GM12865 (cell line): ENCODE data around the gene COPS6.

Experiments
- DNase-seq: peaks from one replicate; pipeline ENCODE4 v3.0.0; 2010; ENCODE audit warnings: low read depth
- H3K4me3 ChIP-seq: 2 replicates; pipeline ENCODE4 v1.5.1; 2011; ENCODE audit warnings: mild to moderate bottlenecking, low read depth, low read length, control low read depth
- CTCF ChIP-seq: IDR thresholded peaks from 2 replicates; pipeline ENCODE4 v1.5.1; 2011; ENCODE audit warnings: low read length, control low read depth, low read depth, inconsistent platforms; ENCODE audit not compliant: insufficient read depth; ENCODE audit errors: missing control alignments

The COPS6 gene

DNA sequence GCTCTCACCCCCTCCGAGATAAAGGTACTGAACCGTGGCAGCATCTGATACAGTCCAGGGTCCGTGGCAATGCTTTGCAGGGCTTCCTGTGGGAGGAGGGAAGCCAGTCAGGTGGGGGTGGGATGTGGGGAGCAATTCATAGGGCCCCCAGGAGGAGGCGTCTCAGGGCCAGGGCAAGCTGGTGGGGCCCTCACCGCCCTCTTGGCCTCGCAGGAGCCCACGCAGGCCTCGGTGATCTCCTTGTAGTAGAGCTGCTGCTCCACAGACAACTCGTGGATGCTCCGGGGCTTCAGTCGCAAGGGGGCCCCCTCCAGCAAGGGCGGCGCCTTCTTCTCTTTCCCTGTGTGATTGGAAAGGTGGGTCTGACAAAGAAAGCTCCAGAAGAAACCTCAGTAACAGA, 23.1 kb downstream of the COPS6 start:
- no peak overlapping the region for H3K4me3 ChIP-seq
- no peak for DNase-seq
- no peak for TF ChIP-seq CTCF

DNA sequence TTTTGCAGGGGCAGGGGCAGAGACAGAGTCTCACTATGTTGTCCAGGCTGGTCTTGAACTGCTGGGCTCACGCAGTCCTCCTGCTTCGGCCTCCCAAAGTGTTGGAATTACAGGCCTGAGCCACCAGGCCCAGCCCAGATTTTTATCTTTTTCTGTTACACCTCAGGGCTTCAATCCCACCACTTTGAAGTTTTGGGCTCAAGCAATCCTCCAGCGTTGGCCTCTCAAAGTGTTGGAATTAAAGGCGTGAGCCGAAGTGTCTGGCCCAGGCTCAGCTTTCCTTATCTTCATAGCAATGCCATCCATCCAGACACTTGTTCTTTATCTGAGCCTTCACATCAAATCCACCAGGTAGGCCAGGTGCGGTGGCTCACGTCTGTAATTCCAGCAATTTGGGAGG, 26.3 kb downstream of the COPS6 start:
- H3K4me3 ChIP-seq: no peak overlapping the region
- TF ChIP-seq CTCF: no peak
- DNase-seq: no peak

GRCh38 chr7:100118388-100119071, 29.8 kb downstream of the COPS6 start:
- no peak for TF ChIP-seq CTCF
- DNase-seq: no peak
- H3K4me3 ChIP-seq: peak overlapping the region; percentile 99

- no peak for TF ChIP-seq CTCF
- DNase-seq: peak; percentile 97
- peak within 1 kb of the TSS; percentile 99 for H3K4me3 ChIP-seq
These were observed 30.6 kb downstream of the COPS6 start, which contains the start of the genes CNPY4 and TAF6 for GRCh38 chr7:100119072-100119969. Gene CNPY4 (plus strand): TSS chr7:100119634. CDS start chr7:100119745, 111 bp downstream. Gene TAF6 (minus strand): TSS chr7:100119358. CDS start chr7:100114209, 5,149 bp downstream.

DNA sequence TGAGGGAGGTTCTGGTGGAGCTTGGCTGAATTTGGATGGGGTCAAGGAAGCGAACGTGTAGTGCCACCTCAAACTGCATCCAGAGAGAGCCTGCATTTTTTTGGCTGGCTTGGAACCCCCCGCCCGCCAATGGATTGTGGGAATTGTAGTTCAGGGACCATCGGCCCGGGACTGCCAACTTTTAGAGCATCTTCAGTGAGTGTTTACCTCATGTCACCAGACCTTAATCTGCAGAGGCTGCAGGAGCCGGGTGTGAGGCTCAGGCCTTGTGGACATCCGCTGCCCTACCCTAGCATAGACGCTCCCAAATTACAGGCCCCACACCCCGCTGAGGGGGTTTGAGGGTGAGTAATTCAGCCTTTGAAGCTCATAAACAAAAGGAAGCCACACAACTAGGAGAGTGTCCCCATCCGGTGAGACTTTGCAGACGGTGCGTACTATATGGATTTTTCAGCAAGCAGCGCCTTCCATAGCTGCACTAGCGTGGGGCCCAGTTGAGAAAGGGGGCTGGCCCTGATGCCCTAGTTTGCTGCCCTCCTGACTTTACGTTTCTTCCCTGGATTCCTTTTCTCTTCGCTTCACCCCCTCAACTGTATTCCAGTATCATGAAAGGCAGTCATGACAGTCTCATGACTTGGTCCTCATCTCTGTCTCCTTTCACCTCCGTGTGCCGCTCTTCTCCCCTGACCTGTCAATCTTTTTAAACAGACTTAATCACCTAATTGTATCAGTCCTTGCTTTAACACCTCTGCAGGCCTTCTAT, 31.4 kb downstream of the COPS6 start:
- DNase-seq: peak; percentile 71
- TF ChIP-seq CTCF: no peak
- peak overlapping the region; percentile 99 for H3K4me3 ChIP-seq

- no peak for TF ChIP-seq CTCF
- DNase-seq: no peak
- no peak overlapping the region for H3K4me3 ChIP-seq
These were observed 31.9 kb downstream of the COPS6 start for GRCh38 chr7:100120733-100121036.
